DMS114 treated with DMSO at 0.1 percent for 48 hours (cell line): ENCODE results near the gene TANC1.

Experiments
- DNase-seq: peaks from one replicate; lab custom pipeline; 2025; ENCODE audit not compliant: unreplicated experiment; lab: John Stamatoyannopoulos, UW

TANC1 gene

GRCh38 chr2:158993721-158994587, 25.5 kb downstream of the TANC1 start:
- no peak for DNase-seq

GRCh38 chr2:158994920-158995676, 26.7 kb downstream of the TANC1 start:
- no peak for DNase-seq

GRCh38 chr2:158995677-158996049, 27.2 kb downstream of the TANC1 start:
- DNase-seq: no peak

GRCh38 chr2:158996378-158996993, 28.0 kb downstream of the TANC1 start:
- no peak for DNase-seq

- DNase-seq: no peak
Observed at GRCh38 chr2:158997037-158997790, 28.8 kb downstream of the TANC1 start.

- DNase-seq: no peak
Observed at GRCh38 chr2:158998551-158999248, 30.3 kb downstream of the TANC1 start.

- DNase-seq: no peak
Observed at GRCh38 chr2:158999458-158999857, 31.0 kb downstream of the TANC1 start.

GRCh38 chr2:159000072-159000471, 31.6 kb downstream of the TANC1 start:
- no peak for DNase-seq

- no peak for DNase-seq
Observed at GRCh38 chr2:159002462-159003111, 34.1 kb downstream of the TANC1 start.

GRCh38 chr2:159003555-159003954, 35.1 kb downstream of the TANC1 start:
- no peak for DNase-seq

GRCh38 chr2:159004849-159005248, 36.4 kb downstream of the TANC1 start:
- no peak for DNase-seq

GRCh38 chr2:159009940-159010339, 41.5 kb downstream of the TANC1 start:
- no peak for DNase-seq

GRCh38 chr2:159010340-159010739, 41.9 kb downstream of the TANC1 start:
- no peak for DNase-seq

GRCh38 chr2:159010963-159011362, 42.5 kb downstream of the TANC1 start:
- no peak for DNase-seq

- no peak for DNase-seq
Observed at GRCh38 chr2:159012142-159012541, 43.7 kb downstream of the TANC1 start.

- no peak for DNase-seq
Observed at GRCh38 chr2:159013103-159013502, 44.7 kb downstream of the TANC1 start.

GRCh38 chr2:159015174-159015573, 46.7 kb downstream of the TANC1 start:
- no peak for DNase-seq

GRCh38 chr2:159015823-159016222, 47.4 kb downstream of the TANC1 start:
- no peak for DNase-seq

- no peak for DNase-seq
Observed at GRCh38 chr2:159017837-159018236, 49.4 kb downstream of the TANC1 start.

GRCh38 chr2:159019021-159019420, 50.6 kb downstream of the TANC1 start:
- no peak for DNase-seq
